Ishikawa (cell line): ENCODE results near the gene ANAPC1.

Experiments
- CEBPB ChIP-seq: IDR thresholded peaks from 2 replicates; pipeline ENCODE4 v1.6.1; 2012
- CREB1 ChIP-seq: IDR thresholded peaks from 2 replicates; pipeline ENCODE4 v1.6.1; 2012; ENCODE audit warnings: low read depth
- EGR1 ChIP-seq: IDR thresholded peaks from 2 replicates; pipeline ENCODE4 v1.6.1; 2012
- EP300 ChIP-seq: IDR thresholded peaks from 2 replicates; pipeline ENCODE4 v1.6.1; 2012; ENCODE audit warnings: borderline replicate concordance
- FOXM1 ChIP-seq: IDR thresholded peaks from 2 replicates; pipeline ENCODE4 v1.6.1; 2012; ENCODE audit warnings: low read depth, borderline replicate concordance
- MAX ChIP-seq: IDR thresholded peaks from 2 replicates; pipeline ENCODE4 v1.6.1; 2012
- NFIC ChIP-seq: IDR thresholded peaks from 2 replicates; pipeline ENCODE4 v1.6.1; 2012
- RAD21 ChIP-seq: IDR thresholded peaks from 2 replicates; pipeline ENCODE4 v1.6.1; 2012; ENCODE audit warnings: low read depth
- REST ChIP-seq: IDR thresholded peaks from 2 replicates; pipeline ENCODE4 v1.6.1; 2012; ENCODE audit warnings: low read depth, mild to moderate bottlenecking
- TAF1 ChIP-seq: IDR thresholded peaks from 2 replicates; pipeline ENCODE4 v1.6.1; 2012; ENCODE audit warnings: low read depth, mild to moderate bottlenecking
- TCF12 ChIP-seq: IDR thresholded peaks from 2 replicates; pipeline ENCODE4 v1.6.1; 2012; ENCODE audit warnings: low read depth
- TEAD4 ChIP-seq: IDR thresholded peaks from 2 replicates; pipeline ENCODE4 v1.6.1; 2012
- USF1 ChIP-seq: IDR thresholded peaks from 2 replicates; pipeline ENCODE4 v1.6.1; 2012
- YY1 ChIP-seq: IDR thresholded peaks from 2 replicates; pipeline ENCODE4 v1.6.1; 2012; ENCODE audit warnings: low read depth
- ZBTB7A ChIP-seq: IDR thresholded peaks from 2 replicates; pipeline ENCODE4 v1.6.1; 2012; ENCODE audit warnings: low read depth

The ANAPC1 gene

GRCh38 chr2:111900859-111901258, 16.9 kb upstream of the ANAPC1 start:
- no peak for TF ChIP-seq CREB1
- peak; percentile 38; the same call in 1 of the 2 replicates for TF ChIP-seq RAD21
- TF ChIP-seq USF1: no peak

- TF ChIP-seq EP300 (no peak), EGR1 (no peak), MAX (no peak), CEBPB (no peak), FOXM1 (no peak), REST (no peak), ZBTB7A (no peak; the same call in 1 of the 2 replicates), USF1 (no peak)
Observed at GRCh38 chr2:111898703-111899514, 14.9 kb upstream of the ANAPC1 start.

DNA sequence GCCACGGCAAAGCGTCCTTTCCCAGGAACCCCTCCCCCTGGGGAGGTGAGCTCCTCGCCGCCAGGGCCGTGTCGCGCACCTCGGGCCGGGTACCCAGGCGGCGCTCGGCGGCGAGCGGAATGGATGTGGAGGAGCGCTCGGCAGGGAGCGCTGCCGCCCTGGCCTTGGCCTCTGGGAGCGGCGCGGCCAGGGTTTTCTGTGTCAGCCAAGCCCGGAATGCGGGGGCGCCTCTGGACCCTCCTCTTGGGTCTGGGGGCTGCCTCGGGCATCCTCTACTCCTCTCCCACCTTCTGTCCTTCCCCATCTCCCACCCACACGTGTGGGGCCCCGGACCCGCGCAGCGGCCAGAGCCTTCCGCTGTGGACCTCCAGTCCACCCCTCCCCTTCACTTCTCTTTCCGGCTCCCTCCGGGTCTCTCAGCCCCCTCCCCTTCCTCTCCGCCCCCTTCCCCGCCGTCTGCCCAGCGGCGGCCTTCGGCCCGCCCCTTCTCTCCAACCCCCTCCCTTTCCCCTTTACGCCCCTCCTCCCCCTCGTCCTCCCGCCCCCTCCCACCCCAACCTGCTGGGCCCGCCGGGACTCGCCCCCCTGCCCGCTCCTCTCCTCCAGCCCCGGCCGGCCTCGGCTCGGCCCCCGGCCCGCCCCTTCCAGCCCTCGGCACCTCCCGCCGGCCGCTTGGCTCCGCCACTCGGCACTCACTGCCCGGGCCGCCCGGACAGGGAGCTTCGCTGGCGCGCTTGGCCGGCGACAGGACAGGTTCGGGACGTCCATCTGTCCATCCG, 14.1 kb upstream of the ANAPC1 start, which contains the start of gene MERTK:
TSS of gene MERTK (plus strand) at position 684 of the 779 bp plus-strand sequence. CDS start 129 bp downstream, outside the sequence.
- TF ChIP-seq ZBTB7A: peak; percentile 81; the same call in 1 of the 2 replicates
- TF ChIP-seq USF1: no peak
- TF ChIP-seq EGR1: 0 out of 2 replicates have a peak, but pooled peaks have one; percentile 22
- TF ChIP-seq MAX: 0 out of 2 replicates have a peak, but pooled peaks have one; percentile 35
- TF ChIP-seq TEAD4: no peak
- peak; percentile 62 for TF ChIP-seq RAD21
- no peak for TF ChIP-seq YY1
- TF ChIP-seq TAF1: peak; percentile 51; the same call in 1 of the 2 replicates

- TF ChIP-seq EP300: no peak
- no peak for TF ChIP-seq CEBPB
- no peak for TF ChIP-seq ZBTB7A
- TF ChIP-seq USF1: no peak
- TF ChIP-seq TAF1: no peak
- TF ChIP-seq TCF12: no peak
- no peak for TF ChIP-seq YY1
- TF ChIP-seq NFIC: no peak
- TF ChIP-seq REST: no peak
- no peak for TF ChIP-seq MAX
- no peak for TF ChIP-seq FOXM1
Observed at GRCh38 chr2:111897630-111897923, 13.6 kb upstream of the ANAPC1 start.

- TF ChIP-seq TEAD4 (no peak), REST (no peak), ZBTB7A (no peak), CEBPB (no peak), NFIC (no peak), RAD21 (no peak), FOXM1 (no peak)
Observed at GRCh38 chr2:111896576-111896975, 12.6 kb upstream of the ANAPC1 start.
